ENCODE measurements around the gene PPP1R3C.

DNA sequence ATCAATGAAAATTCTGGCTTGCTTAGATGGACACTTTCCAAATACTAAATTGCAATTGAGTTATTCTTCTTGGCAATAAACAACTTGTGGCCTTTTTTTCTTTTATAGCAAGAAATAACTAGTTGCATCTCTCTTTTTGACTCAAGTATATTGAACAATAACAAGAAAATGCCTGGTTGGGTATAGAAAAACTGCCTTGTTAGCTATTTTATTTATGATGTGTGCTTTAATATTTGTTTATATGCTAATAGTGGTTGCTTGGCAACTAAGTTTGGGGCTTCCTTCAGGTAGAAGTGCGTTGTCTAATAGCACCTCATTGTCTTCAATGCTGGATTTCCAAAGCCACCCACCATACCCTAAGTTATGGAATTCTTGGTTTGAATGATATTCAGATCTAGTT is 30.1 kb upstream of the PPP1R3C start:
- TF ChIP-seq, protein P1, sequence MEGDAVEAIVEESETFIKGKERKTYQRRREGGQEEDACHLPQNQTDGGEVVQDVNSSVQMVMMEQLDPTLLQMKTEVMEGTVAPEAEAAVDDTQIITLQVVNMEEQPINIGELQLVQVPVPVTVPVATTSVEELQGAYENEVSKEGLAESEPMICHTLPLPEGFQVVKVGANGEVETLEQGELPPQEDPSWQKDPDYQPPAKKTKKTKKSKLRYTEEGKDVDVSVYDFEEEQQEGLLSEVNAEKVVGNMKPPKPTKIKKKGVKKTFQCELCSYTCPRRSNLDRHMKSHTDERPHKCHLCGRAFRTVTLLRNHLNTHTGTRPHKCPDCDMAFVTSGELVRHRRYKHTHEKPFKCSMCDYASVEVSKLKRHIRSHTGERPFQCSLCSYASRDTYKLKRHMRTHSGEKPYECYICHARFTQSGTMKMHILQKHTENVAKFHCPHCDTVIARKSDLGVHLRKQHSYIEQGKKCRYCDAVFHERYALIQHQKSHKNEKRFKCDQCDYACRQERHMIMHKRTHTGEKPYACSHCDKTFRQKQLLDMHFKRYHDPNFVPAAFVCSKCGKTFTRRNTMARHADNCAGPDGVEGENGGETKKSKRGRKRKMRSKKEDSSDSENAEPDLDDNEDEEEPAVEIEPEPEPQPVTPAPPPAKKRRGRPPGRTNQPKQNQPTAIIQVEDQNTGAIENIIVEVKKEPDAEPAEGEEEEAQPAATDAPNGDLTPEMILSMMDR (IDR thresholded peaks at IDR 0.05), result no peak
- no peak for TF ChIP-seq EP300 (IDR thresholded peaks at IDR 0.05; ENCODE audit: low read depth)
